Central memory CD4-positive, alpha-beta T cell (primary cell): ENCODE results near the gene NAV1.
"Not testable (repeated sequence)": the region's sequence is repeated elsewhere in the genome, so short reads cannot be mapped to it uniquely, and the experiment has no call there.

ENCODE experiments used
- DNase-seq: peaks from one replicate; pipeline ENCODE4 v3.0.0; 2022
- total RNA-seq, 3 experiments: gene quantifications; one replicate each; lab custom pipeline; 2026; lab: John Stamatoyannopoulos, UW

Gene NAV1
- total RNA-seq = 3.0 to 7.9 (median 5.2) reads per million in 3 experiments

GRCh38 chr1:201538612-201539551, at the start of gene NAV1:
TSS of gene NAV1 (plus strand) at chr1:201539127. CDS start at chr1:201622885, 83,758 bp downstream.
- no peak for DNase-seq

- DNase-seq = no peak
These were observed 49.2 kb upstream of the NAV1 start for GRCh38 chr1:201489643-201490261.

- DNase-seq = no peak
These were observed 48.2 kb upstream of the NAV1 start for GRCh38 chr1:201490708-201491131.

GRCh38 chr1:201491896-201492511, 46.9 kb upstream of the NAV1 start:
- DNase-seq = no peak

- DNase-seq = not testable (repeated sequence)
These were observed 45.8 kb upstream of the NAV1 start for GRCh38 chr1:201493026-201493656.

GRCh38 chr1:201493757-201494617, 44.9 kb upstream of the NAV1 start:
- DNase-seq = no peak

GRCh38 chr1:201495551-201496295, 43.2 kb upstream of the NAV1 start:
- no peak for DNase-seq

- DNase-seq = no peak
These were observed 42.6 kb upstream of the NAV1 start for GRCh38 chr1:201496296-201496690.

GRCh38 chr1:201497935-201498509, 40.9 kb upstream of the NAV1 start:
- DNase-seq = no peak

- no peak for DNase-seq
These were observed 40.3 kb upstream of the NAV1 start for GRCh38 chr1:201498621-201499020.

- DNase-seq = no peak
These were observed 39.7 kb upstream of the NAV1 start for GRCh38 chr1:201499191-201499590.

- no peak for DNase-seq
These were observed 38.9 kb upstream of the NAV1 start for GRCh38 chr1:201499795-201500669.

- DNase-seq = no peak
These were observed 38.2 kb upstream of the NAV1 start for GRCh38 chr1:201500670-201501120.

- no peak for DNase-seq
These were observed 37.8 kb upstream of the NAV1 start for GRCh38 chr1:201501144-201501543.

GRCh38 chr1:201501812-201502510, 37.0 kb upstream of the NAV1 start:
- DNase-seq = no peak

GRCh38 chr1:201502511-201502857, 36.4 kb upstream of the NAV1 start:
- DNase-seq = no peak

- no peak for DNase-seq
These were observed 35.3 kb upstream of the NAV1 start for GRCh38 chr1:201503397-201504176.

GRCh38 chr1:201504179-201504631, 34.7 kb upstream of the NAV1 start:
- DNase-seq = no peak
